Stimulated activated CD4-positive, alpha-beta T cell treated with anti-CD3 and anti-CD28 coated beads, Interleukin-1b, Interleukin-23, amount 100 ng/mL, for 24 hours (primary cell): Measurements from ENCODE around the gene NPC2.

Experiments used
- DNase-seq, 4 experiments: peaks; one replicate each; pipeline ENCODE4 v3.0.0-alpha.2; 2020; ENCODE audit warnings: low read depth in 4 of 4, low spot score in 1 of 4

The NPC2 gene

GRCh38 chr14:74519316-74520074 lies 26.4 kb upstream of the NPC2 start:
- no peak for DNase-seq

GRCh38 chr14:74518221-74518620 lies 25.1 kb upstream of the NPC2 start:
- no peak for DNase-seq

- DNase-seq: no peak
These were observed 24.6 kb upstream of the NPC2 start for GRCh38 chr14:74517731-74518130.

GRCh38 chr14:74516451-74517160 lies 23.5 kb upstream of the NPC2 start:
- DNase-seq: no peak

DNA sequence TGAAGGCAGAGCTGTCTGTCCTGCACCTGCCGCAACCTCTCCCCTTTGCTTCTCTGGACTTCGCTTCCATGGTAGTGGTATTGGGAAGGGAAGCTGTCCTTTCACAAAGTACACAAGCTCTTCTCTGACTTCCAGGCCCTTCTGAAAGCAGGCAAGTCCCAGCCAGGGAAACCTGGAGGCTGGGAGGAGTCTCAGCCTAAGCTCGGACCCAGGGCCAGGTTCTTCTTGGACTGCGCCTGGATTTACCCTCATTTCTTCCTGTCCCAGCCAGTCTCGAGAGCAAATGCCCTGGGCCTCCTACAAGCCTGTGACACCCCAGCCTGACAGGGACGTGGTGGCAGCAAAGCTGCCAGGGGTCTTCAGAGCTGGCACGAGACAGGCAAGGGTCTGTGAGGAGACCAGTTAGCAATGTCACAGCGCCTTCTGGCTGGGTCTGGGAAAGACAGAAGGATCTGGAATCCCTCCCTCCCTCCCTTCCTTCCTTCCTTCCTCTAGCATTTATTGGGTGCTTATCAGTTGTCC lies 22.8 kb upstream of the NPC2 start:
- no peak for DNase-seq

DNA sequence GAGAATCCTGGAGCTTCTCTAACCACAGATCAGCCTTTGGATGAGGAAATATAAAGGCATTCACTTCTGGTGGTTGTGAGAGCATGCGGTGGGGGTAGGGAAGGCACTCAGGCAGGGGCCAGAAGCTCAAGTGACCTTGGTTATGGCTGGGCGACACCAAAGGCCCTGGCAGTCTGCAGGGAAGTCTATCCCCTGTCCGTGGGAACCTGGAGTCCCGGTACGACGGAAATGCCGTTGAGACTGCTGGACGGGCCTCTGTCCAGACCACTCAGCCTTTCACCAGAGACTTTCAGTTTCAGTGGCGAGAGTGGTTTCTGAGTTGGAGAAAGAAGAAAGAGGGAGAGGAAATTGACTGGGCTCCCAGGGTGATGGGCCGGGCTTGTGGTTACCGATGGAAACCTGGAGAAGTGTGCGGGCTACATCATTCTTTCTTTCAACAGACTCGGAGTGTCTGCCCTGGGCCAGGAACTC lies 21.4 kb upstream of the NPC2 start:
- DNase-seq: no peak

DNA sequence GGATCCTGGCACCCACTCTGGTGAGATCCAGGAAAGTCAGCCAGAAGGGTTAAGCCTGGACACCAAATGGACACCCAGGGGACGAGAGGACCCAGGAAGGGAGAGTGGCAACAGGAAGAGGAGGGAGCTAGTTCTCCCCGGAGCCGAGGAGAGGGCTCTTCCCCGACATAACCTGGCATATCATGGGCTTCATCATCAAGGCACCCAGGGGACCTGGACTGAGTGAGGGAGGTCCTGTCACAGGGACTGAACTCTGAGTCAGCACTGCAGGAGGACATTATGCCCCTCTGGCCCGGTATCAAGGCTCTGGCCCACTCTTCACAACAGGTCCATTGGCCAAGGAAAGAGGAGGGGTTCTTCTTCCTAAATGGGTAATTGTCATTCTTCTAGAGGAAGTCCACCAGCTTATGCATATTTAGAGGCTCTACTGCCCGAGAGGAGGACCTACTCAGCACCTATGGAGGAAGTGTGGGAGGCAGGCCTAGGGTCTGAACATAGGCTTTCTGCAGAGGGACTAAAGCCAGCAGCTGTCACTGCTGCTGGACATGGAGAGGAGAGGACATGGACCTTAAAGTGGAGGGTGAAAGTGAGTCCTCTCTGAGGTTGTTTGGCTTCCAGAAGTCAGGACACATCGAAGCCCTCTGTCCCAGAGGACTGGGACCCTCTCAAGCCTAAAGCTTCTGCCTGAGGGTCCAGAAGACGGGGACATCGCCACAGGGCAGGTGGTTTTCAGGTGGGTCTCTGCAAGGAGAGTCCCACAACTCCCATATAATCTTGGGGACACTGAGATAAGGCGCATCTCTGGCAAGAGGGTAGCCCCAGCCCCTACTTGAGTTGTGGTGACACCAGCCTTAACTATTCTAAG lies 19.1 kb upstream of the NPC2 start:
- DNase-seq: no peak

DNA sequence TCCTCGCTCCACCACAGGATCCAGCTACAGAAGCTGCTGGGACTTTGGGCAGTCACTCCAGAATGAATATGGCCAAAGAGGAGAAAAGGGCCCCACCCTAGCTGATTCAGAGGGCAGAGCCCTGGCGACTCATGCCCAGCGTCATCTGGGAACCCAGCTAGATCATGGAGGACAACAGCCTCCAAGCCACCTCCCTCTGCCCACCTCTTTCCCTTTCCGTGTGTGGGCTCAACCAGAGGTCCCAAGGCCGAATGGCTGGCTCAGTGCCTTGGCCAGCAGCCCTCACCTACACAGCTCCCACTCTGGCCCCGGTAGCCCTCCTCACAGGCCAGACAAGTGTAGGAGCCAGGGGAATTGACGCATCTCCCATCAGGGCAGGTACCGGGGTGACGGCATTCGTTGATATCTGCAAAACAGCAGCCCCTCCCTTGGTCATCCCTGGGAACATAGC lies 17.9 kb upstream of the NPC2 start:
- DNase-seq: no peak

DNA sequence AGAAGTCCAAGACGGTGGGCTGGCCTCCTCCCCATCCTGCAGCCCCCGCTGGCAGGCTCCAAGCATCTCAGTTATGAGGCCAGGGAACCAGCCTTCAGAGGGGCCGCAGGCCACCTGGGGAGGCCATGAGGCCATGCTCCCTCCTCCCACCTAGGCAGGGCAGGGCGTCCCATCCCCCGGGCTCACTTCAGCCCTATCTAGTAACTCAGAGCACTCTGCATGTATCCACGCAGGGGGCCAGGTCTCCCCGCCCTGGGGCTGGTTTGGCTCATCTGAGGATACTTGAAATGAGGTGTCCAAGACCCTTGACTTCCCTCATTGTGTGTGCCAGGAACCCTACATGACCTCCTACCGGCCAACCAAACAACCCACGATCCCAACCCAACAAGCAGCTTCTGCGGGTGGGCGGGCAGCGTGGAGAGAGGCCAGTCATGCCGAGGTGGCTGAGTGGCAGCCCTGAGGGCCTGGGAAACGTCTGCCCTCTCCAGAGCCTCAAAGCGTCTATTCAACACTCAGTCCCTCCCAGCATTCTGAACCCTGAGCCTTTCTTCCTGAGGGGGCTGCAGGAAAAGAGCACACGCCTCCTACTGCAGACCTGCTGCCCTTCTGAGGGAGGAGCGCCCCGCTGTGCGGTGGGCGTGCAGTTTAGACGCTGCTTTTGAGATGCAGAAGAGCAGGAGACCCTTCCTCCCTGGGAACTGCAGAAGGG lies 17.3 kb upstream of the NPC2 start:
- no peak for DNase-seq

GRCh38 chr14:74509587-74510222 lies 16.6 kb upstream of the NPC2 start:
- no peak for DNase-seq

- no peak for DNase-seq
These were observed 15.8 kb upstream of the NPC2 start for GRCh38 chr14:74508844-74509428.

DNA sequence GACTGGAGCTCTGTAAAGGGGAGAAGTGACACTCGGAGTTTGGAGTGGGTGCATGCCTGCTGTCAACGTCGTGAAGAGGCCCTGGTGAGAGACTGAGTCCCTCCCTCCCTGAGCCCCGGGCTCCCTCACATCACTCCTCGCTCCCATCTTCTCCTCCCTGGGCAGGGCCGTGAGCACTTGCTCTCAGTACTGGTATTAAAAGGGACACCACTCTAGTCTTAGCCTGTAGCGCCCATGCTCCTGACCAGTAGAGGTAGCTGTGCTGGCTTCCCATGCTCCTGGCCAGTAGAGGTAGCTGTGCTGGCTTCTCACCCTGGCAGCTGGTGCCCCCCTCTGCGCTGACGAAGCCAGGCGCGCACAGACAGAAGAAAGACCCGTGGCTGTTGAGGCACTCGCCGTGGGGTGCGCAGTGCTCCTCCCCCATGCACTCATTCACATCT lies 15.2 kb upstream of the NPC2 start:
- no peak for DNase-seq

- no peak for DNase-seq
These were observed 14.7 kb upstream of the NPC2 start for GRCh38 chr14:74507840-74508239.

DNA sequence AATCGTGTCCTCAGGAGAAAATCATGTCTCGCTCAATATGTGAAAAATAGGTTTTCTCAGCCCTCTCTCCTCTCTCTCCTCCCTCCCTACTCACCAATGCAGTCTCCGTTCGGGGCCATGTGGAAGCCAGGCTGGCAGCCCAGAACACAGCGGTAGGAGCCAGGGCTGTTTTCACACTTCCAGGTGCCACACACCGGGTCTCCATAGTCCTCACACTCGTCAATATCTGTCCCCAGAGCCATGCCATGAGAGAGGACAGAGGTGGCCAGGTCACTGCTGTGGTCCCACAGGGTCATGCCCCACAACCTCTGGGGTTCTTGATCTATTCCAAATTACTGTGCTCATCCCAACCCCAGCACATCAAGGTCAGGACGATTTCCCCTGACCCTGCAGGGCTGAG lies 14.0 kb upstream of the NPC2 start:
- DNase-seq: no peak

DNA sequence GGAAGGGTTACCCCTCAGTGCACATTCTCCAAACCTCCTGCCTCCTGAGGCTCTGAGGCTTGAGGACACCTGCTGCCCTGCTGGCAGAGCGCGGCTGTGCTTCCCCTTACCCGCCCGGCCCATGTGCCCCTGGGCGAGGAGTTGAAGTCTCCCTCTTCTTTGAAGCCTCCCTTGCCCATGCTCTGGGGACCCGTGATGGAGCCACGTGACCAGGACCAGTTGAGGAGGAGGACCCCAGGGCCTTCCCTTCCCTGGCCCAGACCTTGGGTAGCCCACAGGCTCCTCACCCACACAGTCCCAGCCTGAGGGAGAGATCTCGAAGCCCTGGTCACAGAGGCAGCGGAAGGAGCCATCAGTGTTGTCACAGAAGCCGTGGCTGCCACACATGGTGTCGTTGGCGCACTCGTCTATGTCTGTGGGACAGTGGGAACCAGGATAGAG lies 13.3 kb upstream of the NPC2 start:
- no peak for DNase-seq

- no peak for DNase-seq
These were observed 12.7 kb upstream of the NPC2 start for GRCh38 chr14:74505831-74506230.

GRCh38 chr14:74504874-74505720 lies 12.0 kb upstream of the NPC2 start:
- DNase-seq: no peak

- DNase-seq: no peak
These were observed 11.3 kb upstream of the NPC2 start for GRCh38 chr14:74504412-74504811.

DNA sequence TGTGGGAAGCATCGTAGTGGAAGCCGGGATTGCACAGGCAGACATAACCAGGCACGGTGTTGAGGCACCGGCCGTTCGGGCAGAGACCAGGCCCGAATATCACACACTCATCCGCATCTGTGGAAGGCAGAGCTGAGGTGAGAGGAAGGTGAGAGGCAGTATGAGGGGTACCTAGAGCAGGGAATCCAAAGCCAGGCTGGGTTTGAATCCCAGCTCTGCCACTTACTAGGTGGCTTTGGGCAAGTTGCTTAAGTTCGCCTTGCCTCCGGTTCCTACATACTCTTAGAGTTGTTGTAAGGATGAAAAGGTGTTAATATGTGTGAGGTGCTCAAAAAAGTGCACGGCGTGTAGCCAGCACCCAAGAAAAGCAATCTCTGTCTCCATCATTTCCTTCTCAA lies 10.8 kb upstream of the NPC2 start:
- DNase-seq: no peak
